ENCODE measurements around the gene TTC9B.

The TTC9B gene

GRCh38 chr19:40217934-40218890 is at the start of gene TTC9B:
Gene TTC9B, minus strand, starts transcription at chr19:40218384. Its CDS starts 3 bp downstream, at chr19:40218381.
- peak in 40 of 42 donors; percentile 29 to 87 (median 69) for DNase-seq

DNA sequence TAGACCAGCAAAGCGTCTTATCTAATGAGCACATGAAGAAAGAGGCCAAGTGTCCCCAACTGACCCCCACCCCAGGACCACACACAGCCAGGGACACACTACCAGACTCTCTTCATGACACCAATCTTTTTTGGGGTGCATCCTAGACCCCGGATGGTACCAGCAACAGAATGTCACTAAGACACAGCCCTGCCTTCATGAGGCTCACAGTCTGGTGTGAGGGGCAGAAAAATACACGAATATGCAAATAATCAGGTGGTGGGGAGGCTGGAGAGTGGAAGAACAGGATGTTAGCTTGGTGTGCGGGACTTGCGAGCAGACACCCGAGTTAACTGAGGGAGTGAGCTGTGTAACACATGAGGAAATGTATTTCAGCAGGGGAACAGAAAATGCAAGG is 49.4 kb upstream of the TTC9B start:
- intact Hi-C loops (cut with DNase I) = no loop called here
- DNase-seq = no peak

More at GRCh38 chr19:40217934-40218890, at the start of gene TTC9B:
- intact Hi-C loops (cut with DNase I) = loop anchor here (2.0 kb wide), 1 partner anchor 79 kb away; no protein-coding TSS in a partner anchor

- peak in 1 of 42 donors; percentile 52 for DNase-seq
- intact Hi-C loops (cut with DNase I) = no loop called here
These were observed 48.9 kb upstream of the TTC9B start for GRCh38 chr19:40266912-40267600.

GRCh38 chr19:40266119-40266518 is 47.9 kb upstream of the TTC9B start:
- intact Hi-C loops (cut with DNase I) = no loop called here
- peak in 4 of 42 donors; percentile 24 to 65 (median 36) for DNase-seq

DNA sequence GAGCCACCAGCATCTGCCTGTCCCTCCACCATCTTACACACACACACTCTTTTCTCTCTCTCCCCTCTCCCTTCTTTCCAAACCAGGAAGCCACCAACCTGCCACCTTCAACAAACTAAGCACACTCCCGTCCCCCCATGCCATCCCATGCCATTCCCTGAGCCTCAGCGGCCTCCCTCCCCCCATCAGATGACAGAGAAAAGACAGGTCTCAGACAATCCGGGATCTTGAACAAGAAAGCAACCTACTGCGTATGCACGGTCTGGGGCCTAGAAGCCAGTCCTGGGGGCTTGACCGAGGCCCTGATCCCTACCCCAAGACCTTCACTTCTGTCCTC is 47.5 kb upstream of the TTC9B start:
- DNase-seq = no peak
- intact Hi-C loops (cut with DNase I) = no loop called here

DNA sequence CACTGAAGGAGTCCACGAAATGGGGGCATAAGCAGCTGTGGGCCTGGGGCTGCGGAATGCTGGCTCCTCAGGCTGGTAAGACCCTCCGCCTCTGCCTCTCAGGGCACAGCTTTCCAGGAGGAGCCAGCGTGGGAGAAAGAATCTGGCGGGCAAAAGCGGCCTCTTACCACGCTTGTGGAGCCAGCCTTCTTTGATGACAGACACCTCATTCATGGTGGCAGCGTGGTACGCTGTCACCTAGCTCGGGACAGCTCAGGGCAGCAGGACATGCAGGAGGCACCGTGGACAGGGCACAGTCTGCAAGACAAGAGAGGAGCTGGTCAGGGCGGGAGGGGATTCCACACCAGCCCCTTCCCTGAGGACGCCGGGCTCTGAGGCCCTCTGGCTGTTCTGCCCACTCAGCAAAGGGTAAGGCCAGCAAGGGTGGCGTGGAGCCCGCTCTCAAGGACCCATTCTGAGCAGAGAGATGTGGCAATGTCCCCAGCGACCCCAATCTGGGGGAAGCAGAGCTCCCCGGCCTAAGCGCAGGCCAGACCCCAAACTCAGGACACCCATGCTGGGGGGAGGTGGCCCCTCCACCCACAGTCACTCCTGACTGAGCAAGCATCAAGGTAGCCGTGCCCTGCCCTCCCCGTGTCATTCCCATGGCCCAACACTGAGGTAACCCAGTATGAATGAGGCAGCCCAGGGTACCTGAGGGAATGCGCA is 47.0 kb upstream of the TTC9B start:
- DNase-seq = no peak
- intact Hi-C loops (cut with DNase I) = no loop called here

GRCh38 chr19:40264314-40265054 is 46.3 kb upstream of the TTC9B start:
- no peak for DNase-seq
- intact Hi-C loops (cut with DNase I) = no loop called here

GRCh38 chr19:40263440-40264313 is 45.5 kb upstream of the TTC9B start:
- DNase-seq = no peak
- intact Hi-C loops (cut with DNase I) = no loop called here

DNA sequence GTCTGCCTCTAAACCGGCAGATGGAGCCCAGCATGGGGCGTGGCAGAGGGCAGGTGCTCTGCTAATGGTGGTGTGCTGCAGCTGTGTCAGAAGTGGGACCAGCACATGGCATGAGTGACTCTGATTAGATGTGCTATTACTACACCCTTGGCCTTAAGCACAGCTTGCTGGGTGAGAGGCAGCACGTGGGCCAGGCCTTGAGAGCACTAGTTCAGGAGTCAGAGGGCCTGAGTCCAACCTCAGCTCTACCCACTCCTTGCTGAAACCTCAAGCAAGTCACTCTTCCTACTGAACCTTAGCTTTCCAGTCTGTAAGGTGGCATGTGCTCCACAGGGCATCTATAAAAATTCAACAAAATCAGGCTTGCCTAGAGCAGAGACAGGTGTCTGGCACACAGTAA is 44.2 kb upstream of the TTC9B start:
- intact Hi-C loops (cut with DNase I) = no loop called here
- DNase-seq = no peak

- intact Hi-C loops (cut with DNase I) = no loop called here
These were observed 43.4 kb upstream of the TTC9B start for GRCh38 chr19:40261631-40262030.

DNA sequence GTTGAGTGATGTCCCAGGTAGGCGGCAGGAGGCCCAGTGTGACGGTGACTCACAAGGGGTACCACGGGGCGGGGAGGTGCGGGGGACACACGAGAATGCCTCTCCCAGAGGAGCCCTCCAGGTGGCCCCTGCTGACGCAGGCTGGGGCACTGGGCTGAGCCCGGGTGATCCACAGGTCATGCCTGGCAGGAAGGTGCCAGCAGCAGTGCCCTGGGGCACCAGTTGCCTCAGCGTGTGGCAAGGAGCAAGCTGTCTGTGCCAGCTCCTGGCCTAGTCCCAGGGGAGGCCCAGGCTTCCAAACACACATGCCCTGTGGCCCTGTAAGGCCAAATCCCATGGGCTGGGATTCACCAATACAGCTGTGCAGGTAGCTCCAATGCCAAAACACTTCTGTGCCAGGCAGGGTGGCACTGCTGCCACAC is 38.9 kb upstream of the TTC9B start:
- no peak for DNase-seq
- intact Hi-C loops (cut with DNase I) = no loop called here

More at GRCh38 chr19:40261631-40262030, 43.4 kb upstream of the TTC9B start:
- no peak for DNase-seq

DNA sequence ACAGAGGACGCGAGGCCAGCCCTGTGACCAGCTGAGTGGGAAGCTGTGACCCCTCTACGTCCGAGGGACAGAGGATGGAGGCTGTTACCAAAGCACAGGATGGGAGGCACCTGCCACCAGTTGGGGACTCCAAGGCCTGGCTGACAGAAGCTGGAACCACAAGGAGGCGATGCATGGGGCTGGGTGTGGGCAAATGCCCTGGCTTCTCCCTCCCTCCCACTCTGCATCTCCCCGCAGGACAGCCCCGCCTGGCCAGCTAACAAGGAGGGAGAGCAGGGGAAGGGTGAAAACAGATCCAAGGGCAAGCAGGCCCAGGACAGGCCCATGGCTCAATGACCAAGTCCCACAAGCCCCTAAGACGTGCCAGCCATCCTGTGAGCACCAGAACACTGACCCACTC is 38.3 kb upstream of the TTC9B start:
- DNase-seq = no peak
- intact Hi-C loops (cut with DNase I) = no loop called here

DNA sequence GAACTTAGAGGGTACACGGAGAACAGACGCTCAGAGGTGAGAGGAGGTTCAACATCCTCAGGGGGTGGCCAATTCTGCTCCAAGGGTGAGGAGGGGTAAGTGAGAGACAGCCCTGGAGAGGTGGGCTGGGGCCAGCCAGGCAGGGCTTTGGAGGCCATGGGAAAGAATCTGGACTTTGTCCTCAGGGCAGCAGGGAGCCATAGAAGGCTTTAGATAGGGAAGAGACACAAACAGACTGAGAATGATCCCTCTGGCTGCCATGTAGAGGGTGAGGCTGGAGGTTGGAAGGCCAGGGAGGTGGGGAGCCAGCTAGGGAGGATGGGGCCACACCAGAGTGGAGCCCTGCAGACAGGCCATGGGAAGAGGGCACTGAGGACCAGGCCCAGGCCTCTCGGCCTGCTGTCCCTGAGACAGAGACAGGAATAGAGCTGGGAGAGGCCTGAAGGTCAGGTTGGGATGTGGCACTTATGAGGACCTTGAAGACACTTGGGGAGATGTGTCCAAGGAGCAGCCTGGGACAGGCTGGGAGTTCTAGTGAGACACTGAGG is 37.5 kb upstream of the TTC9B start:
- intact Hi-C loops (cut with DNase I) = no loop called here
- DNase-seq = no peak

GRCh38 chr19:40254714-40255418 is 36.7 kb upstream of the TTC9B start:
- intact Hi-C loops (cut with DNase I) = no loop called here
- no peak for DNase-seq

DNA sequence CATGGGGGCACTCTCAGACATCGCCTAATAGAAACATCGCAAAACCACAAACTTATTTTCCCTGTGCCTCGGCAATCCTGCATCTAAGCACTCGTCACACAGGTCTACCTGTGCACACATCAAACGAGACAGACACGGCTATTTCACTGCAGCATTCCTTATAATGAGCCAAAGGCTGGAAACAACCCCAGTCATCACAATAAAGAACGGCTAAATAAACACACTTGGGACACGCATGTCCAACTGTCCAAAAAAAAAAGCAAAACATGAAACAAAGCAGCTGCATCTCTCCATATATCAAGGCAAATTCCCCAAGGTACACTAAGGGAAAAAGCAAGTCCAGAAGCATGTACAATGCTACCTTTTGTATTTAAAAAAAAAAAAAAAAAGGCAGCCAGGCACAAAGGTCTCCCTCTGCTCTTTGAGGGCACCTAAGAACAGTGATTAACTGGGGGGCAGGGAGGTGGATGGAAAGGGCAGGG is 35.5 kb upstream of the TTC9B start:
- no peak for DNase-seq
- intact Hi-C loops (cut with DNase I) = no loop called here

DNA sequence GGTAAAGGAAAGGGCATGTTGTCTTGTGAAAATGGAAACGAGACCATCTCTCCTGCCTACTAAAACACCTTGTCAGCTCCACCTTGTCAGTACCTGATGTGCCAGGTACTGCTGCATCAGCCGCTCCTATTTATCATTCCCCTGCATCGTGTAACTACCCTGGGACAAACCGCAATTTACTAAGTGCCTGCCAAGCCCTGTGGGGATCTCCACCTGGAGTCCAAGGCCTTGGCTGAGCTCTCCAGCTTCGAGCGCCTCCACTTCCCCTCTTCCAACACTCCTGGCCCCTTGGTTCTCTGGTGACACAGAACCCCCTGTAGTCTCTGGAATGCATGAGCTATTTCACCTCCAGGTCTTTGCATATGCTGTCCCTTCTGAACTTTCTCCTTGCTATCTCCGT is 34.2 kb upstream of the TTC9B start:
- DNase-seq = no peak
- intact Hi-C loops (cut with DNase I) = no loop called here

GRCh38 chr19:40251991-40252390 is 33.8 kb upstream of the TTC9B start:
- no peak for DNase-seq

More at GRCh38 chr19:40251991-40252390, 33.8 kb upstream of the TTC9B start:
- intact Hi-C loops (cut with DNase I) = no loop called here

Measured in head of caudate nucleus (tissue), 42 donors.